ENCODE measurements around the gene CDC34.

The CDC34 gene

GRCh38 chr19:543910-544608 lies 12.5 kb downstream of the CDC34 start, which contains the start of gene GZMM:
GZMM (plus strand) TSS chr19:544053; CDS start chr19:544072, 19 bp downstream.
- DNase-seq: no peak

- no peak for DNase-seq
Measured at GRCh38 chr19:547117-547516, 15.6 kb downstream of the CDC34 start.

GRCh38 chr19:547836-548720 lies 16.5 kb downstream of the CDC34 start:
- no peak for DNase-seq

- DNase-seq: no peak
Measured at GRCh38 chr19:548886-549830, 17.6 kb downstream of the CDC34 start.

DNA sequence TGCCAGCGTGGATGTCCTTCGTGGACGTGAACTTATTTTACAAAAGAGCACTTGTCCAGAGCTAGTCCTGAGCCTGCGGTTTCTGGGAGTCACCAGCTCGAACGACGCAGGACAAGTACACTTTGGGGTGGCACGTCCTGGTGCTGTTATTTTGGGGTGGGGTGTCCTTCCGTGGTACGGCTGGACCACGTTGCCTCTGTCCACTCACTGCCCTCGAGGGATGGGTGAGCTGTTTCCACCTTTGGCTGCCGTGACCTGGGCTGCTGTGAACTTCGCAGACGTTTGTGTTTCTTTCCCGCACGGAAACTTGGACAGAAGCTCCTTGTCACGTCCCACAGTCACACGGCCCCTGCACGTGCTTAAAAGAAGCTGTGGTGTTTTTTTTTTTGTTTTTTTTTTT lies 23.3 kb downstream of the CDC34 start:
- no peak for DNase-seq

- no peak for DNase-seq
Measured at GRCh38 chr19:555474-555808, 23.9 kb downstream of the CDC34 start.

DNA sequence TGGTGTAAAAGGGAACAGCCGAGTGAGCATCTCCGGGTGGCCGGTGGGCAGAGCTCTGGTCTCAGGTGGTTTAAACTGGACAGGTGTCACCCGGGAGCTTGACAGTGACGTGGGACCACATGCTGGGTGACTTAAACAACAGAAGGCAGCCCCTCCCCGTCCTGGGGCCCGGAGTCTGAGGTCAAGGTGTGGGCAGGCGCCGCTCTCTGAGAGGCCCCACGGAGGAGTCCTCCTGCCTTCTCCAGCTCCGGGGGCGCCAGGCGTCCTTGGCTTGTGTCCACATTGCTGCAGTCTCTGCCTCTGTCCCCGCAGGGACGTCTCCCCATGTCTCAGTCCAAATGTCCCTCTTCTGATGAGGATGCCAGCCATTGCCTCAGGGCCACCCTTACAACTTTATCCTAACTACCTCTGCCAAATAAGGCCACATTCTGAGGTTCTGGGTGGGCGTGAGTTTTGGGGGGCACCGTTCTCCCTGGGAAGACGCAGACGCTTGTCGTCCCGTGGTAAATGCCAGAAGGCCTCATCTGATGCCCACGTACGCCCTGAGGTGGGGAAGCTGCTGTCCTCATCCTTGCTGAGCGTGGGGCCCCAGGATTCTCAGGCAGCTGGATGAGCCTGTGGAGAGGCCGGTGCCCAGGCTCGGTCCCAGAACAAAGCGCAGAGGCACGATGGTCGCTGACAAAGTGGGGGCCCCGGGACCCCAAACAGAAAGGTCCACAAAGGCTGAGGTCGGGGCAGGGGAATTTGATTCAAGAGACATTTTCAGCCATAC lies 25.2 kb downstream of the CDC34 start:
- no peak for DNase-seq

GRCh38 chr19:558770-559439 lies 27.3 kb downstream of the CDC34 start:
- DNase-seq: no peak

DNA sequence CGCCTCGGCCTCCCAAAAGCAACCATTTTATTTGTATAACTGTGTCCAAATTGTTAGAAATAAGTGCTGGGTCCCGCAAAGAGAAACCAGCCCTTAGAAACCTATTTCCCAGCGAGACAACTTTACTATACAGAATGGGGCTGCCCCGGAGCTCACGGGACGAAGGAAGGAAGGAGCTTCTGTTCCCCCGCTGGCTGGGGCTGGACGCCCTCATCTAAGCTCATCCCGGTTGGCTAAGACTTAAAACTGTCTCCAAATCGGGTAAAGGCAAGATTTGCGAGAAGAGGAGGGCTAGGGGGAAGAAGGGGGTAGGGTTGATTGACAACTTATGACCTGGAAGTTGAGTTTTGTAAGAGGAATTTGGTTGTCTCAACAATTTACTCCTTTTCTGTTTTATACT lies 28.6 kb downstream of the CDC34 start:
- DNase-seq: no peak

GRCh38 chr19:566403-566802 lies 34.8 kb downstream of the CDC34 start:
- no peak for DNase-seq

DNA sequence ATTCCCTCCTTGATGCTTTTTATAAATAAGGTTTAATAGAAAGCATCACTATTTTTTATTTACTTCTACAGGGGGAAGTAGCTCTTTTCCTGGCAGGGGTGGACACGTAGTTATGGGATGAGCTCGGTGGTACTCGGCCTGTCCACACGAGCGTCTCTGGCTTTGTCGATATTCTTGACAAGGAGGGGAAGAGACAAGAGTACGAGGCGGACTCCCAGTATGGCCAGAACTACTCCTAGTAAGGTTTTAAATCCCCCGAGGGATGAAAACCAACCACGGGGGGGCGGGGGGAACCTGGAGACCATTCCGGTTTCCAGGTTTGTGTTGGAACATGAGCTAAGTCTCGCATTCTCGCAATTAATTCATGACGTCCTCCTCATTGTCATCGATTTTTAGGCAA lies 35.3 kb downstream of the CDC34 start:
- DNase-seq: no peak

GRCh38 chr19:567296-567900 lies 35.8 kb downstream of the CDC34 start:
- no peak for DNase-seq

DNA sequence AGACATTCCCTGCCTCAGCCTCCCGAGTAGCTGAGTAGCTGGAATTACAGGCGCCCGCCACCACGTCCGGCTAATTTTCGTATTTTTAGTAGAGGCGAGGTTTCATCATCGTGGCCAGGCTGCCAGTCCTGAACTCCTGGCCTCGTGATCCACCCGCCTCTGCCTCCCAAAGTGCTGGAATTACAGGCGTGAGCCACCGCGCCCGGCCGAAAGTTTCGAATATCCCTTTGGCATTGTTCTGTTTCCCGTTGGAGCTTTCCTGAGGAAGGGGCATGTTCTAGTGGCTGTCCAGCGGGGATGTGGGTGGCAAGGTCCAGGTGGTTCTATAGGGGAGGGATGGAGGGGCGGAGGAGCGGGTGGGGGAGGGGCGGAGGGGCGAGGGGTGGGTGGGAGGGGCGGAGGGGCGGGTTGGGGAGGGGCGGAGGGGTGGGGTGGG lies 38.7 kb downstream of the CDC34 start:
- no peak for DNase-seq

GRCh38 chr19:570937-571565 lies 39.5 kb downstream of the CDC34 start:
- peak; percentile 64 for DNase-seq

GRCh38 chr19:571566-571974 lies 40.0 kb downstream of the CDC34 start:
- DNase-seq: no peak

DNA sequence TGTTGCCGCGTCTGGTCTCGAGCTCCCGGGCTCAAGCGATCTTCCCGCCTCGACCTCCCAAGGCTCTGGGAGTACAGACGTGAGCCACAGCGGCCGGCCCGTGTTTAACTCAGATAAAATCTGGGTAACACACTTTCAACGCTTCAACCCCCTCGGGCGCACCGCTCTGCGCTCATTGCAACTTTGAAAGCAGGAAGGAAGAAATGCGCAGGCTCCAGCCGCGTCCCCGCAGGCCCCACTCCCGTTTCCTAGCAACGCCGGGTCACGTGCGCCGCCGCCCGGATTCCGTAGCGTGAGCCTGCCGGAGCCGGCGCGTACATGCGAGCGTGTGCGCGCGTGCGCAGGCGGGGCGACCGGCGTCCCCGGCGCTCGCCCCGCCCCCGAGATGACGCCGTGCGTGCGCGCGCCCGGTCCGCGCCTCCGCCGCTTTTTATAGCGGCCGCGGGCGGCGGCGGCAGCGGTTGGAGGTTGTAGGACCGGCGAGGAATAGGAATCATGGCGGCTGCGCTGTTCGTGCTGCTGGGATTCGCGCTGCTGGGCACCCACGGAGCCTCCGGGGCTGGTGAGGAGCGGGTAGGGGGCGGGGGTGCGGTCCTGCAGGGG lies 40.7 kb downstream of the CDC34 start, which contains the start of gene BSG:
BSG (plus strand) TSS at position 457 of the 603 bp plus-strand sequence; CDS start at position 496, 39 bp downstream.
- DNase-seq: peak; percentile 97

- peak; percentile 25 for DNase-seq
Measured at GRCh38 chr19:572743-573518, 41.4 kb downstream of the CDC34 start.

DNA sequence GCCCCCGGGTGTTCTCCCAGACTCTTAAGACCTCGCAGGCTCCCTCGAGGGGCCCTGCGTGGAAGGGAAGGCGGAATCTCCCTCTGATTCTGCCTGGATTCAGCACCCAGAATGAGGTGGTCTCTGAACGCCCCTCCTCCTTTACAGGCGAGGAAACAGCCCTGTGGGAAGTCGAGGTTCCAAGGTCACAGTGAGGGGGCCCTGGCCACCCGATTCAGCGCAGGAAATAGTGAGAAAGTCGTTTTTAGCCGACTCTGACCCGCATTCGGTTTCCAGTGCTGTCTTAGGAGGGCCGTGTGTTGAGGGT lies 41.9 kb downstream of the CDC34 start:
- no peak for DNase-seq
